ENCODE measurements around the gene GIGYF2.

DNA sequence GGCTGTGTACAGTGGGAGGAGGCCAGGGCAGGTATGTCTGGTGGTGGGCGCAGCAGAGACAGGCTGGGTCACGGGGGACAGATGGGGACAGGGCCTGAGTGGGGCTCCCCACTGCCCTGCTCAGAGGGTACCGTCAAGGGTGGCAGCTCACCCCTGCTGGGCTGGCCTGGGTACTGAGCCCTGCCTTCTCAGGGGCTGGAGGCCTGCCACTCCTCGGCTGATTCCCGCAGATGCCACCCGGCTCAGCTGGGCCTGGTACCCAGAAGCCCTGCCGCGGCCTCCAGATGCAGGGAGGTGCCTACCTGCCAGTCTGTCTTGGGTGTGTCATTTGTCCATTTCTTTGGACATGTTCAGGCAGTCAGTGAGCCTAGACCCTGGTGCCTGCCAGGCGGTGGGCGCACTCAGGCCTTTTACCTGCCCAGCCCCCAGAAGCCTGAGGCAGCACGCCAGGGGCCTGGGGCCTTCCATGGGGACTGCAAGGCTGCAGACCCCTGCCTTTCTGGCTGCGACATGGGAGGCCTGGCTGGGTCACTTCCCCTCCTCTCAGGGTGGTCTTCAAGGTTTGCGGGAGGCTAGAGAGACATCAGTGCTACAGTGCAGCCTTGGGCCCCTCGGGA lies 176.3 kb downstream of the GIGYF2 start:
- no peak for TF ChIP-seq EP300 (IDR thresholded peaks at IDR 0.05)
- TF ChIP-seq, protein P1, sequence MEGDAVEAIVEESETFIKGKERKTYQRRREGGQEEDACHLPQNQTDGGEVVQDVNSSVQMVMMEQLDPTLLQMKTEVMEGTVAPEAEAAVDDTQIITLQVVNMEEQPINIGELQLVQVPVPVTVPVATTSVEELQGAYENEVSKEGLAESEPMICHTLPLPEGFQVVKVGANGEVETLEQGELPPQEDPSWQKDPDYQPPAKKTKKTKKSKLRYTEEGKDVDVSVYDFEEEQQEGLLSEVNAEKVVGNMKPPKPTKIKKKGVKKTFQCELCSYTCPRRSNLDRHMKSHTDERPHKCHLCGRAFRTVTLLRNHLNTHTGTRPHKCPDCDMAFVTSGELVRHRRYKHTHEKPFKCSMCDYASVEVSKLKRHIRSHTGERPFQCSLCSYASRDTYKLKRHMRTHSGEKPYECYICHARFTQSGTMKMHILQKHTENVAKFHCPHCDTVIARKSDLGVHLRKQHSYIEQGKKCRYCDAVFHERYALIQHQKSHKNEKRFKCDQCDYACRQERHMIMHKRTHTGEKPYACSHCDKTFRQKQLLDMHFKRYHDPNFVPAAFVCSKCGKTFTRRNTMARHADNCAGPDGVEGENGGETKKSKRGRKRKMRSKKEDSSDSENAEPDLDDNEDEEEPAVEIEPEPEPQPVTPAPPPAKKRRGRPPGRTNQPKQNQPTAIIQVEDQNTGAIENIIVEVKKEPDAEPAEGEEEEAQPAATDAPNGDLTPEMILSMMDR (IDR thresholded peaks at IDR 0.05), result no peak
- TF ChIP-seq POLR2A (IDR thresholded peaks at IDR 0.05; ENCODE audit: low read length), result no peak
- TF ChIP-seq, protein P2, sequence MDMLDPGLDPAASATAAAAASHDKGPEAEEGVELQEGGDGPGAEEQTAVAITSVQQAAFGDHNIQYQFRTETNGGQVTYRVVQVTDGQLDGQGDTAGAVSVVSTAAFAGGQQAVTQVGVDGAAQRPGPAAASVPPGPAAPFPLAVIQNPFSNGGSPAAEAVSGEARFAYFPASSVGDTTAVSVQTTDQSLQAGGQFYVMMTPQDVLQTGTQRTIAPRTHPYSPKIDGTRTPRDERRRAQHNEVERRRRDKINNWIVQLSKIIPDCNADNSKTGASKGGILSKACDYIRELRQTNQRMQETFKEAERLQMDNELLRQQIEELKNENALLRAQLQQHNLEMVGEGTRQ (IDR thresholded peaks at IDR 0.05), result no peak
- no peak for TF ChIP-seq MYC (IDR thresholded peaks at IDR 0.05; ENCODE audit: borderline replicate concordance, low read length)
- no peak for TF ChIP-seq ESRRA (IDR thresholded peaks at IDR 0.05; ENCODE audit: borderline replicate concordance, low read length)
- TF ChIP-seq RAD21 (conservative IDR thresholded peaks at IDR 0.05 in 1 of 2, IDR thresholded peaks at IDR 0.05 in 1 of 2), result no peak
- no peak for TF ChIP-seq CHD4 (IDR thresholded peaks at IDR 0.05; ENCODE audit: borderline replicate concordance)
- TF ChIP-seq, protein P3, sequence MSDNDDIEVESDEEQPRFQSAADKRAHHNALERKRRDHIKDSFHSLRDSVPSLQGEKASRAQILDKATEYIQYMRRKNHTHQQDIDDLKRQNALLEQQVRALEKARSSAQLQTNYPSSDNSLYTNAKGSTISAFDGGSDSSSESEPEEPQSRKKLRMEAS (IDR thresholded peaks at IDR 0.05), result no peak
- no peak for TF ChIP-seq SMC3 (IDR thresholded peaks at IDR 0.05)
- TF ChIP-seq, protein P4, sequence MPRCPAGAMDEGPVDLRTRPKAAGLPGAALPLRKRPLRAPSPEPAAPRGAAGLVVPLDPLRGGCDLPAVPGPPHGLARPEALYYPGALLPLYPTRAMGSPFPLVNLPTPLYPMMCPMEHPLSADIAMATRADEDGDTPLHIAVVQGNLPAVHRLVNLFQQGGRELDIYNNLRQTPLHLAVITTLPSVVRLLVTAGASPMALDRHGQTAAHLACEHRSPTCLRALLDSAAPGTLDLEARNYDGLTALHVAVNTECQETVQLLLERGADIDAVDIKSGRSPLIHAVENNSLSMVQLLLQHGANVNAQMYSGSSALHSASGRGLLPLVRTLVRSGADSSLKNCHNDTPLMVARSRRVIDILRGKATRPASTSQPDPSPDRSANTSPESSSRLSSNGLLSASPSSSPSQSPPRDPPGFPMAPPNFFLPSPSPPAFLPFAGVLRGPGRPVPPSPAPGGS (IDR thresholded peaks at IDR 0.05), result no peak
- no peak for TF ChIP-seq BHLHE40 (IDR thresholded peaks at IDR 0.05; ENCODE audit: low read depth, low read length)
- TF ChIP-seq, protein P5, sequence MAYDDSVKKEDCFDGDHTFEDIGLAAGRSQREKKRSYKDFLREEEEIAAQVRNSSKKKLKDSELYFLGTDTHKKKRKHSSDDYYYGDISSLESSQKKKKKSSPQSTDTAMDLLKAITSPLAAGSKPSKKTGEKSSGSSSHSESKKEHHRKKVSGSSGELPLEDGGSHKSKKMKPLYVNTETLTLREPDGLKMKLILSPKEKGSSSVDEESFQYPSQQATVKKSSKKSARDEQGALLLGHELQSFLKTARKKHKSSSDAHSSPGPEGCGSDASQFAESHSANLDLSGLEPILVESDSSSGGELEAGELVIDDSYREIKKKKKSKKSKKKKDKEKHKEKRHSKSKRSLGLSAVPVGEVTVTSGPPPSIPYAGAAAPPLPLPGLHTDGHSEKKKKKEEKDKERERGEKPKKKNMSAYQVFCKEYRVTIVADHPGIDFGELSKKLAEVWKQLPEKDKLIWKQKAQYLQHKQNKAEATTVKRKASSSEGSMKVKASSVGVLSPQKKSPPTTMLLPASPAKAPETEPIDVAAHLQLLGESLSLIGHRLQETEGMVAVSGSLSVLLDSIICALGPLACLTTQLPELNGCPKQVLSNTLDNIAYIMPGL (CRISPR knock-in tag; IDR thresholded peaks at IDR 0.05; ENCODE audit: borderline replicate concordance), result no peak
- no peak for TF ChIP-seq POLR2AphosphoS2 (conservative IDR thresholded peaks at IDR 0.05; ENCODE audit: low read length)

Measured in A549 (cell line).